GM19468 (cell line): ENCODE data around the gene CRHBP.
"Not testable (repeated sequence)": the region's sequence is repeated elsewhere in the genome, so short reads cannot be mapped to it uniquely, and the experiment has no call there.

Experiments
- ATAC-seq: cut with Tn5 transposase; IDR thresholded peaks from one replicate; pipeline ENCODE4 v1.9.1; 2021; ENCODE audit warnings: mild to moderate bottlenecking, moderate library complexity, moderate number of reproducible peaks; ENCODE audit not compliant: unreplicated experiment; ENCODE audit errors: extremely low read depth

CRHBP gene, protein sequence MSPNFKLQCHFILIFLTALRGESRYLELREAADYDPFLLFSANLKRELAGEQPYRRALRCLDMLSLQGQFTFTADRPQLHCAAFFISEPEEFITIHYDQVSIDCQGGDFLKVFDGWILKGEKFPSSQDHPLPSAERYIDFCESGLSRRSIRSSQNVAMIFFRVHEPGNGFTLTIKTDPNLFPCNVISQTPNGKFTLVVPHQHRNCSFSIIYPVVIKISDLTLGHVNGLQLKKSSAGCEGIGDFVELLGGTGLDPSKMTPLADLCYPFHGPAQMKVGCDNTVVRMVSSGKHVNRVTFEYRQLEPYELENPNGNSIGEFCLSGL

DNA sequence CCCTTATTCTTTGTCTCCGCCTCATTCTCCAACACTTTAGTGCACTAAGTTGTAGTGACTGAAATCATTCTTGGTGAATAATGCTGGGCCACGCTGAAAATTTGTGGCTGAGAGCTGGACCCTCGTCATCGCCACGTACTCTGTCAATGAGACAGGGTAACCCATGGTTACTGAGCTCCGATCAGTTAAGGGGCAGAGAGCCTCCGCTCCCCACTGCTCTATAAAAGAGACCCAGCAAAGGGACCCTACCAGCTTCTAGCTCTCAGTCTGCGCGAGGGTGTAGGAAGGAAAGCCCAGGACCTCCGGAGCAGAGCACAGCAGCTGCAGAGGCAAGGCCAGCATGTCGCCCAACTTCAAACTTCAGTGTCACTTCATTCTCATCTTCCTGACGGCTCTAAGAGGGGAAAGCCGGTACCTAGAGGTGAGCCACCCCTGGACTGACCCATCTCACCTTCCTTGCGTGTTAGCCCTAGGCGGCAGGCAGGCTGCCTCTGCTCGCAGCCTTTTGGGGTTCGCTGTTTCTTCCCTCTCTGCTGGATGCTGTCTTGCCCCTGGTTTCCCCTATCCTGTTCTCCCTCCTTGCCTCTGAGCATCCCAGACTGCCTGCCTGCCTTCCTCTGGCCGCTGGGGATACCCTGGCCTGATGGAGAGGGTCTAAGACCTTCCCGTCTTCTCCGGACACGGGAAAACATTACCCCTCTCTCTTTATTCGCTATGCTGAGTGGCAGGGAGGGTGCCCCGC lies at the start of gene CRHBP:
Gene CRHBP (plus strand): TSS at position 251 of the 742 bp plus-strand sequence. CDS start 90 bp downstream, at position 341.
- no peak for ATAC-seq

GRCh38 chr5:76908166-76908565 lies 44.7 kb upstream of the CRHBP start:
- ATAC-seq = no peak

- not testable (repeated sequence) for ATAC-seq
Observed at GRCh38 chr5:76910344-76910933, 42.4 kb upstream of the CRHBP start.

DNA sequence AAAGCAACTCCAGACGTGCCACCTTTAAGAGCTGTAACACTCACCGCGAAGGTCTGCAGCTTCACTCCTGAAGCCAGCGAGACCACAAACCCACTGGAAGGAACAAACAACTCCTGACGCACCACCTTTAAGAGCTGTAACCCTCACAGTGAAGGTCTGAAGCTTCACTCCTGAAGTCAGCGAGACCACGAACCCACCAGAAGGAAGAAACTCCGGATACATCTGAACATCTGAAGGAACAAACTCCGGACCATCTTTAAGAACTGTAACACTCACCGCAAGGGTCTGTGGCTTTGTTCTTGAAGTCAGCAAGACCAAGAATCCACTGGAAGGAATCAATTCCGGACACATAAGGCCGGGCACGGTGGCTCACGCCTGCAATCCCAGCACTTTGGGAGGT lies 38.2 kb upstream of the CRHBP start:
- ATAC-seq = not testable (repeated sequence)

DNA sequence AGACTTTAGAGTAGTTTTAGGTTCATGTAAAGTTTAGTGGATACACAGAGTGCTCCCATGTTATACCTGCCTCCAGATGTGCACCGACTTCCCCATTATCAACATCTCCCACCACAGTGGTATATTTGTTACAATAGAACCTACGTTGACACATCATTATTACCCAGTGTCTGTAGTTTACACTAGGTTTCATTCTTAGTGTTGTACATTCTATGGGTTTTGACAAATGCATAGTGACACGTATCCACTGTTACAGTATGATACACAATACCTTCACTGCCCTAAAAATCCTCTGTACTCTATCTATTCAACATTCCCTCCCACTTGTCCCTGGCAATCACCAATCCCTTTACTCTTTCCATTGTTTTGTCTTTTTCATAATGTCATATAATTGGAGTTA lies 34.3 kb upstream of the CRHBP start:
- ATAC-seq = no peak

- no peak for ATAC-seq
Observed at GRCh38 chr5:76920491-76920890, 32.4 kb upstream of the CRHBP start.

DNA sequence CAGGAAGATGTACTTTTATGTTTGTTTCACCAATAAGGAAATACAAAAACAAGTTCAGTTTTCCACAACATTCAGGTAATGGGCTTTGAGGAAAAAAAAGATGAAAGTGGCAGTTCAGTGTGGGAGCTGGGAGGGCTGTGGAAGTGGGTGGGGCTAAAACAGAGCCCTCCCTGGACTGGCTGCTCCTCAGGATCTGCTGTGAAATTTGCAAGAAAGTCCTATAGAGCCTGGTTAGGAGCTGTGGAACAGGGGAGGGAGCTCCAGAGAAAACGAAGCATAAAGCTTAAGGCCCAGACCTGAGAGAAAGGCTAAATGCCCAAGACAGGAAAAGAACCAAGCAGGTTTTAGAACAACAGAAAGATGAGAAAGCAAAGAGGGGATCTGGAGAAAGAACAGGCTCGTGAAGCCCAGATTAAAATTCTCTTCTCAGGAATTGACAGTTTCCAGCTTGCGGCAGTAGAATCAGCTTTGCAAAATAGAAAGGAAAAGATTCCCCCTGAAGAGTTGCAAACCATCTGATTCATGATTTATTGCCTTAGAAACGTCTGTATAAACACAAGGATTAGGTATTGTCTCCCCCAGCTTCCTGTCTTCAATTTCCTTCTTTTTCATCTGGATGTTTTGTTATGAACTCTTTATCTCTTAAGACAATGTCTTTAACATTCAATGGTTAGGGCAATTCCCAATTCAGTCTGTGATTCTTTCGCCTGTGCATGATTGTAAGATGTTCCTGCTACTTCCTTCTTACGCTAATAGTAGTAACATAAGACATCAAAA lies 26.3 kb upstream of the CRHBP start:
- no peak for ATAC-seq

DNA sequence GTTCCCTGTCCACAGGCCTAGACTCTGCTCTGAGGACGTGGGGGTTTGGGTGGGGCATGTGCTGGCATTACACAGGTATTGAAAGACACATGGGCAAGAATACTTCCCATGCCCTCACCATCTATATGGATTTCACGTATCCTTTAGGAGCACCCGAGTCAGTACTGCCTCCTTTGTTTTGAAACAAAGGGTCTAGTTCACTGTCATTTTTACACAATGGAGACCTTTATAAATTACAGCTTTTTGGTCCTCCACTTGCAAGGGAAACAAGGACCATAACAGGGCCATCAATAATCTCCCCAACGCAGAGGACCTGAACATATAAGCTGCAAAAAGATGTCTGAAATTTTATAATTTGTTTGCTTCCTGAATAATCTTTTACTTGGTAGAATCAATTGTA lies 24.9 kb upstream of the CRHBP start:
- no peak for ATAC-seq

GRCh38 chr5:76930083-76930482 lies 22.8 kb upstream of the CRHBP start:
- ATAC-seq = no peak

DNA sequence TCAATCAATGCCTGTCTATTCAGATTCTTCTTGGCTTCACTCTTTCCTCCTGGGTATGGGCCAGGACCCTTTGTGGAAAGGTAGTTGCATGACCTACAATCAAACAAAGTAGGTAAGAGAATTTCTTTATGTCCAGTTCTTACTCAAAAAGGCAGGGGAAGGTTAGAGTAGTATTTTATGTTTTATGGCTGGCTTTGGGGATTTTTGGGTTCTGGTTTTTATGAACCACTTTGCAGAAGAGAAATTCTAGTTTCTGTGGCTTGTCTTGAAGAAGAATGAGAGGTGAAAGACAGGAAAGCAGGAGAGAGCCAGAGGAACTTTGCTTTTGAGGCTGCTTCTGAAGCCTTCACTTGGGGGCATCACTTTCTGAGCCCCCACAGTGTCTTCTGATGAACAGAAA lies 14.7 kb upstream of the CRHBP start:
- ATAC-seq = no peak

- no peak for ATAC-seq
Observed at GRCh38 chr5:76941000-76941399, 11.8 kb upstream of the CRHBP start.

DNA sequence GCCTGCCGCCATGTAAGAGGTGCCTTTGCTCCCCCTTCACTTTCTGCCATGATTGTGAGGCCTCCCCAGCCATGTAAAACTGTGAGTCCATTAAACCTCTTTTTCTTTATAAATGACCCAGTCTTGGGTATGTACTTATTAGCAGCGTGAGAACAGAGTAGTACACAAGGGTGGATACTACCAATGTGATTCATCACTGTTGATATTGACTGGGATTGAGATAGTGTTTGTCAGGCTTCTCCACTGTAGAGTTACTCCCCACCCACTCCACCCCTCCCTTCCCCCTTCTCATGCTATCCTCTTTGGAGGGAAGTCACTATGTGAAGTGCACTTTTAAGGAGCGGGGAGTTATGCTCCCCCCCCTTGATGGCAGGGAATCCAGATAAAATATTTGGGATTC lies 11.4 kb upstream of the CRHBP start:
- ATAC-seq = no peak

DNA sequence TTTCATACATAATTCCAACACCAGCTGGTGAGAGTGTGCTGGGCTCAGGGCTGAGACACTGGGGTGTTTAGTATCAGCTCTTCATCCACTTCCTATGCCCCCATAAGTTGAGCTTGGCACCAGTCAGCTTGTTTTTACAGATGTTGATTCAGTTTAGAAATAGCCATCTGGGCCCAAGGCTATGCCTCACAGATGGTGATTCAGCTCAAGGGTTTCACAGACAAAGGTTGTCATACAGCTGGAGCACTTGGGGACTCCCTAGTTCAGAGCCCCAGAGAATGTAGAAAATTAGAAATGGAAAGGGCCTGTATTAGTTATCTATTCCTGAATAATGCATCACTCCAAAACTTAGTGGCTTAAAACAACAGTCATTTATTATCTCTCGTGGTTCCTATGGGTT lies 10.3 kb upstream of the CRHBP start:
- no peak for ATAC-seq

DNA sequence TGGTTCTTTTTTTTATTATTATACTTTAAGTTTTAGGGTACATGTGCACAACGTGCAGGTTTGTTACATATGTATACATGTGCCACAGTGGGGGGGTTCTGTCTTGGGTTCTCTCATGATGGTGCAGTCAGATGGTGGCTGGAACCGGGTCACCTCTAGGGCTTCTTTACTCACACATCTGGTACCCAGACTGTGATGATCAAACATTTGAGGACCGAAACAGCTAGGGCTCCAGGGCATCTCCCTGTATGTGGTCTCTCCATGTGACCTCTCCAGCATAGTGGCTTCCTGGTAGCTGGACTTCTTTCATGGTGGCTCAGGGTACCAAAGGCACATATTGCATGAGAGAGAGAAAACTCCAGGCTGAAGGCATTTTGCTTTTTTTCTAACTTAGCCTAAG lies 9.8 kb upstream of the CRHBP start:
- ATAC-seq = no peak

- ATAC-seq = no peak
Observed at GRCh38 chr5:76944638-76945037, 8.2 kb upstream of the CRHBP start.

DNA sequence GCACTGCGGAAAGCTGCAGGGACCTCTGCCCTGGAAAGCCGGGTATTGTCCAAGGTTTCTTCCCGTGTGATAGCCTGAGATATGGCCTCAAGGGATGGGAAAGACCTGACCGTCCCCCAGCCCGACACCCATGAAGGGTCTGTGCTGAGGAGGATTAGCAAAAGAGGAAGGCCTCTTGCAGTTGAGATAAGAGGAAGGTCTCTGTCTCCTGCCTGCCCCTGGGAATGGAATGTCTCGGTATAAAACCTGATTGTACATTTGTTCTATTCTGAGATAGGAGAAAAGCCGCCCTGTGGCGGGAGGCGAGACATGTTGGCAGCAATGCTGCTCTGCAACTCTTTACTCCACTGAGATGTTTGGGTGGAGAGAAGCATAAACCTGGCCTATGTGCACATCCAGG lies 7.6 kb upstream of the CRHBP start:
- ATAC-seq = not testable (repeated sequence)

GRCh38 chr5:76946090-76946489 lies 6.8 kb upstream of the CRHBP start:
- no peak for ATAC-seq

DNA sequence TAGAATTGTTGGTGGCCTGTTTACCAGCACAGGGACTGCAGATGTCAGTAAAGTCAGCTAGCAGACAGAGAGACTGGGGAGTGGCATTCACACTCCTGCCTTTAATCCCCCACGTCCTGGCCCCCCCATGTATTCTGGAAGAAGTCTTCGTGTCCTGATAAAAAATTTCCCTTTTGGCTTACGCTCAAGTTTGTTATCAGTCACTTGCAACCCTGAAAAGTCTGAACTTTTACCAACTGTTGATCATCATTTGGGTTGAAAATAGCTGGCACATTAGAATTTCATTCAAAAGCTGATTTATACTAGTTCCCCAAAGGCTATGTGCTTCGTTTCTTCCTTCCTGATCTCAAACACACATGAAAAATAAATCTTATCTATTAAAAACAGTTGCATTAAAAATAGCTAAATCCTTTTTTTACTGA lies 5.8 kb upstream of the CRHBP start:
- no peak for ATAC-seq

- no peak for ATAC-seq
Observed at GRCh38 chr5:76953551-76954382, 922 bp downstream of the CRHBP start.

DNA sequence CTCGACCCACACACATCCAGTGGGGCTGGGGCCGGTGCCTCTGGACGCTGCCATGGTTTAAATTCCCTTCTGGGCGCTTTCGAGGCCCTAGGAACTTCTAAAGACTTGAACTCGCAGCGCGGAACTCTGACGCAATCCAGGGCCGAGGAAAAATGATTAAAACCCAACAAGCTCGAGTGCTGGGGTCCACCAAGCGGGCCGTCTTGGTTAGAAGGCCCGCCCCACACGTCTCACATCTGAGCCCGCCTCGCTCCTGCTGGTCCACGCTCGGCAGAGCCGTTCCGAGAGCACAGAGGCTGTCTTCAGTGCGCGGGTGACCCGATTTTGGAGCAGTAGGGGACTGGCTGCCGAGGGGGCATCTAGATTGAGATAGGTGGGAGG lies 1.5 kb downstream of the CRHBP start:
- no peak for ATAC-seq
